Measurements from ENCODE around the gene TCF25. TPM values are rescaled to one million over a fixed set of nuclear protein-coding genes. Genes with fewer than 3 reads are reported as not detected.

TCF25 gene
- total and polyA plus RNA-seq, 11 donors: 52.5 to 115 (median 96.4) TPM

- no peak overlapping the region for H3K27ac ChIP-seq
- H3K27me3 ChIP-seq: peaks cover 0 to 15% (median 0%) of the 10 kb centered on the region in 9 donors
- intact Hi-C loops (cut with DNase I): no loop called here
- ATAC-seq (no peak), DNase-seq (no peak)
- H3K4me1 ChIP-seq: peaks cover 0 to 21% (median 14%) of the 10 kb centered on the region in 12 donors
- TF ChIP-seq POLR2A (IDR thresholded peaks at IDR 0.05) (no peak), CTCF (IDR thresholded peaks at IDR 0.05) (no peak)
- no peaks in the 10 kb centered on the region for H3K36me3 ChIP-seq
- H3K4me3 ChIP-seq: no peak overlapping the region
- WGBS, 4 donors: 72 to 88% (median 80%) methylated on average over 5 of the region's 5 CpGs
- no peaks in the 10 kb centered on the region for H3K9me3 ChIP-seq
Measured at GRCh38 chr16:89946515-89946914, 73.1 kb downstream of the TCF25 start.

GRCh38 chr16:89949121-89949742 is 75.8 kb downstream of the TCF25 start:
- Histone ChIP-seq H3K9me3 (no peaks in the 10 kb centered on the region), H3K27me3 (peaks cover 0 to 12% (median 0%) of the 10 kb centered on the region in 9 donors), H3K4me3 (peak overlapping the region in 11 of 12 donors; percentile 27 to 68 (median 61)), H3K4me1 (peaks cover 0 to 22% (median 14%) of the 10 kb centered on the region in 12 donors), H3K27ac (peak overlapping the region in 5 of 12 donors; percentile 28 to 68 (median 38)), H3K36me3 (no peaks in the 10 kb centered on the region)
- DNase-seq (peak in 1 of 5 donors; percentile 63), ATAC-seq (peak in 1 of 4 donors; percentile 3)
- TF ChIP-seq POLR2A (IDR thresholded peaks at IDR 0.05): no peak
- no peak for TF ChIP-seq CTCF (IDR thresholded peaks at IDR 0.05)
- 20 to 73% (median 34%) methylated on average over 12 to 55 of the region's 55 CpGs for WGBS, 4 donors
- intact Hi-C loops (cut with DNase I): no loop called here

- Histone ChIP-seq H3K27ac (no peak overlapping the region), H3K4me3 (peak overlapping the region in 9 of 12 donors; percentile 50 to 68 (median 64)), H3K36me3 (peaks cover 0 to 4% (median 0%) of the 10 kb centered on the region in 9 donors), H3K9me3 (no peaks in the 10 kb centered on the region), H3K4me1 (peaks cover 0 to 22% (median 14%) of the 10 kb centered on the region in 12 donors), H3K27me3 (peaks cover 0 to 8% (median 0%) of the 10 kb centered on the region in 9 donors)
- intact Hi-C loops (cut with DNase I): no loop called here
- WGBS, 4 donors: 84 to 94% (median 91%) methylated on average over 12 of the region's 12 CpGs
- ATAC-seq (no peak), DNase-seq (no peak)
- TF ChIP-seq CTCF (IDR thresholded peaks at IDR 0.05): no peak
- TF ChIP-seq POLR2A (IDR thresholded peaks at IDR 0.05): no peak
Measured at GRCh38 chr16:89949756-89950155, 76.4 kb downstream of the TCF25 start.

- H3K27me3 ChIP-seq: no peaks in the 10 kb centered on the region
- no peak overlapping the region for H3K27ac ChIP-seq
- H3K4me3 ChIP-seq: no peak overlapping the region
- DNase-seq (no peak), ATAC-seq (no peak)
- peaks cover 0 to 13% (median 4%) of the 10 kb centered on the region in 9 donors for H3K36me3 ChIP-seq
- 91 to 95% (median 94%) methylated on average over 5 of the region's 5 CpGs for WGBS, 4 donors
- TF ChIP-seq CTCF (IDR thresholded peaks at IDR 0.05) (no peak), POLR2A (IDR thresholded peaks at IDR 0.05) (no peak)
- H3K4me1 ChIP-seq: peaks cover 0 to 27% (median 14%) of the 10 kb centered on the region in 12 donors
- intact Hi-C loops (cut with DNase I): no loop called here
- no peaks in the 10 kb centered on the region for H3K9me3 ChIP-seq
Measured at GRCh38 chr16:89951509-89951908, 78.1 kb downstream of the TCF25 start.
